PC-3 (cell line): ENCODE results near the gene COX10. TPM values are rescaled to one million over a fixed set of nuclear protein-coding genes. Genes with fewer than 3 reads are reported as not detected.

Source experiments
- ATAC-seq: fragments of 200-7000 bp; cut with Tn5 transposase; 2 replicates; pipeline ENCODE4 v1.9.1; 2020; ENCODE audit warnings: mild to moderate bottlenecking, moderate library complexity
- BruUV-seq: library from RNA; stranded (reverse); fragments of 400-500 nt; replicated peaks from 2 replicates; lab custom pipeline; 2021; lab: Mats Ljungman, UMichigan
- CTCF ChIA-PET: fragments of 300-600 bp; sonication (Branson Sonifier 250); formaldehyde crosslinking; loops from one replicate; lab custom pipeline; 2022; ENCODE audit warnings: antibody characterized with exemption; lab: Charles Lee
- POLR2A ChIA-PET: fragments of 300-600 bp; sonication (Branson Sonifier 250); formaldehyde crosslinking; loops from one replicate; lab custom pipeline; 2022; ENCODE audit warnings: antibody characterized with exemption; ENCODE audit not compliant: unreplicated experiment; lab: Charles Lee
- DNase-seq: peaks from one replicate; pipeline ENCODE4 v3.0.0-alpha.2; 2015
- H2AFZ ChIP-seq: fragments of 300-600 bp; sonication (generic); 2 replicates; pipeline ENCODE4 v1.6.0; 2016; ENCODE audit warnings: antibody characterized with exemption, low read length
- H3F3A ChIP-seq: fragments of 300-600 bp; sonication (generic); one replicate; pipeline ENCODE4 v1.6.0; 2017; ENCODE audit warnings: antibody characterized with exemption, low read length, control low read depth, mild to moderate bottlenecking; ENCODE audit not compliant: unreplicated experiment
- H3K27ac ChIP-seq: fragments of 300-600 bp; sonication (generic); 2 replicates; pipeline ENCODE4 v1.5.1; 2016; ENCODE audit warnings: mild to moderate bottlenecking, low read length
- H3K27me3 ChIP-seq: fragments of 300-600 bp; sonication (generic); 2 replicates; pipeline ENCODE4 v1.6.1; 2016; ENCODE audit warnings: low read length, mixed read lengths
- H3K36me3 ChIP-seq: fragments of 300-600 bp; sonication (generic); 2 replicates; pipeline ENCODE4 v1.6.1; 2016; ENCODE audit warnings: low read depth, mixed run types, low read length, mixed read lengths
- H3K4me1 ChIP-seq: fragments of 300-600 bp; sonication (generic); 2 replicates; pipeline ENCODE4 v1.5.1; 2016; ENCODE audit warnings: low read length; ENCODE audit not compliant: insufficient read depth
- H3K4me2 ChIP-seq: fragments of 300-600 bp; sonication (generic); 2 replicates; pipeline ENCODE4 v1.6.0; 2016; ENCODE audit warnings: low read length
- H3K4me3 ChIP-seq: fragments of 300-600 bp; sonication (generic); 2 replicates; pipeline ENCODE4 v1.5.1; 2016; ENCODE audit warnings: mild to moderate bottlenecking, low read length, mixed read lengths
- H3K79me2 ChIP-seq: fragments of 300-600 bp; sonication (generic); 2 replicates; pipeline ENCODE4 v1.6.1; 2017; ENCODE audit warnings: low read length, mixed read lengths
- H3K9ac ChIP-seq: fragments of 300-600 bp; sonication (generic); 2 replicates; pipeline ENCODE4 v1.6.0; 2016; ENCODE audit warnings: mild to moderate bottlenecking, low read length
- H3K9me2 ChIP-seq: fragments of 300-600 bp; sonication (generic); replicated peaks from 2 replicates; pipeline ENCODE4 v1.6.1; 2016; ENCODE audit warnings: mixed run types, low read length, mixed read lengths
- H3K9me3 ChIP-seq: fragments of 300-600 bp; sonication (generic); 2 replicates; pipeline ENCODE4 v1.6.1; 2016; ENCODE audit warnings: low read length, mixed read lengths
- H4K20me1 ChIP-seq: fragments of 300-600 bp; sonication (generic); 2 replicates; pipeline ENCODE4 v1.6.1; 2016; ENCODE audit warnings: low read length, mixed read lengths
- EZH2 ChIP-seq: fragments of 300-600 bp; sonication (generic); IDR thresholded peaks from one replicate; pipeline ENCODE4 v1.6.1; 2017; ENCODE audit warnings: antibody characterized with exemption, mild to moderate bottlenecking, low read length; ENCODE audit not compliant: unreplicated experiment
- EZH2phosphoT487 ChIP-seq: fragments of 300-600 bp; sonication (generic); IDR thresholded peaks from 2 replicates; pipeline ENCODE4 v1.6.1; 2018; ENCODE audit warnings: mild to moderate bottlenecking, antibody characterized with exemption, low read length, borderline replicate concordance
- intact Hi-C: fragments of 100-400 bp; cut with micrococcal nuclease; formaldehyde crosslinking; loops from 2 replicates; pipeline ENCODE4 v1.9.0; 2023
- total RNA-seq: library from RNA; depleted of rRNA; stranded (reverse); fragments of >200 nt; gene quantifications from 2 replicates; pipeline ENCODE4 v1.2.3, GENCODE V29; 2014
- TF ChIP-seq, protein P1 (sequence below): fragments of 300-600 bp; sonication (generic); conservative IDR thresholded peaks from 2 replicates; pipeline ENCODE4 v1.5.1; 2017; ENCODE audit warnings: antibody characterized with exemption, low read depth, mild to moderate bottlenecking, low read length

Gene COX10
- total RNA-seq, 1 experiment from 2014 or later, result 34.7 TPM

GRCh38 chr17:14095631-14096030 lies 26.3 kb downstream of the COX10 start:
- BruUV-seq, result no TSS peak
- no peak overlapping the region for H2AFZ ChIP-seq
- no peaks in the 10 kb centered on the region for H3K9me3 ChIP-seq
- ChIA-PET POLR2A (no interaction called here), CTCF (no interaction called here)
- peaks cover 12% of the 10 kb centered on the region for H4K20me1 ChIP-seq
- no peak for ATAC-seq
- no peak overlapping the region for H3K27ac ChIP-seq
- intact Hi-C loops, result no loop called here
- no peaks in the 10 kb centered on the region for H3K36me3 ChIP-seq
- H3K9ac ChIP-seq, result no peak overlapping the region
- peaks cover 15% of the 10 kb centered on the region for H3K4me1 ChIP-seq
- H3K9me2 ChIP-seq, result no peaks in the 10 kb centered on the region
- TF ChIP-seq, protein P1, sequence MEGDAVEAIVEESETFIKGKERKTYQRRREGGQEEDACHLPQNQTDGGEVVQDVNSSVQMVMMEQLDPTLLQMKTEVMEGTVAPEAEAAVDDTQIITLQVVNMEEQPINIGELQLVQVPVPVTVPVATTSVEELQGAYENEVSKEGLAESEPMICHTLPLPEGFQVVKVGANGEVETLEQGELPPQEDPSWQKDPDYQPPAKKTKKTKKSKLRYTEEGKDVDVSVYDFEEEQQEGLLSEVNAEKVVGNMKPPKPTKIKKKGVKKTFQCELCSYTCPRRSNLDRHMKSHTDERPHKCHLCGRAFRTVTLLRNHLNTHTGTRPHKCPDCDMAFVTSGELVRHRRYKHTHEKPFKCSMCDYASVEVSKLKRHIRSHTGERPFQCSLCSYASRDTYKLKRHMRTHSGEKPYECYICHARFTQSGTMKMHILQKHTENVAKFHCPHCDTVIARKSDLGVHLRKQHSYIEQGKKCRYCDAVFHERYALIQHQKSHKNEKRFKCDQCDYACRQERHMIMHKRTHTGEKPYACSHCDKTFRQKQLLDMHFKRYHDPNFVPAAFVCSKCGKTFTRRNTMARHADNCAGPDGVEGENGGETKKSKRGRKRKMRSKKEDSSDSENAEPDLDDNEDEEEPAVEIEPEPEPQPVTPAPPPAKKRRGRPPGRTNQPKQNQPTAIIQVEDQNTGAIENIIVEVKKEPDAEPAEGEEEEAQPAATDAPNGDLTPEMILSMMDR, result no peak
- TF ChIP-seq EZH2phosphoT487, result no peak
- TF ChIP-seq EZH2, result no peak
- no peaks in the 10 kb centered on the region for H3F3A ChIP-seq
- H3K79me2 ChIP-seq, result peaks cover 66% of the 10 kb centered on the region
- H3K4me3 ChIP-seq, result no peak overlapping the region
- no peak overlapping the region for H3K4me2 ChIP-seq
- H3K27me3 ChIP-seq, result no peaks in the 10 kb centered on the region
- no peak for DNase-seq

- no peak overlapping the region for H2AFZ ChIP-seq
- no peak overlapping the region for H3K27ac ChIP-seq
- ChIA-PET POLR2A (no interaction called here), CTCF (no interaction called here)
- no peaks in the 10 kb centered on the region for H3F3A ChIP-seq
- no TSS peak for BruUV-seq
- DNase-seq (peak; percentile 78), ATAC-seq (no peak)
- no peak overlapping the region for H3K9ac ChIP-seq
- peaks cover 15% of the 10 kb centered on the region for H3K4me1 ChIP-seq
- no peaks in the 10 kb centered on the region for H3K9me2 ChIP-seq
- no peaks in the 10 kb centered on the region for H3K9me3 ChIP-seq
- intact Hi-C loops, result no loop called here
- no peaks in the 10 kb centered on the region for H3K27me3 ChIP-seq
- no peak overlapping the region for H3K4me3 ChIP-seq
- peaks cover 49% of the 10 kb centered on the region for H3K79me2 ChIP-seq
- no peaks in the 10 kb centered on the region for H3K36me3 ChIP-seq
- TF ChIP-seq, protein P1, result no peak
- TF ChIP-seq EZH2phosphoT487 (no peak), EZH2 (no peak)
- H3K4me2 ChIP-seq, result no peak overlapping the region
- peaks cover 12% of the 10 kb centered on the region for H4K20me1 ChIP-seq
Measured at GRCh38 chr17:14098246-14098645, 28.9 kb downstream of the COX10 start.

- H3K36me3 ChIP-seq, result peaks cover 3% of the 10 kb centered on the region; the same call in 1 of the 2 replicates
- H3K27me3 ChIP-seq, result no peaks in the 10 kb centered on the region
- peaks cover 15% of the 10 kb centered on the region for H3K4me1 ChIP-seq
- H4K20me1 ChIP-seq, result peaks cover 7% of the 10 kb centered on the region; the same call in 1 of the 2 replicates
- H3K27ac ChIP-seq, result no peak overlapping the region
- no peak overlapping the region for H3K4me2 ChIP-seq
- H3K4me3 ChIP-seq, result no peak overlapping the region
- TF ChIP-seq, protein P1, result no peak
- TF ChIP-seq EZH2, result no peak
- no peak for TF ChIP-seq EZH2phosphoT487
- no peak overlapping the region for H3K9ac ChIP-seq
- peaks cover 19% of the 10 kb centered on the region for H3K79me2 ChIP-seq
- H3K9me3 ChIP-seq, result no peaks in the 10 kb centered on the region
- POLR2A ChIA-PET, result no interaction called here
- intact Hi-C loops, result no loop called here
- ATAC-seq, result no peak
- DNase-seq, result no peak
- no peaks in the 10 kb centered on the region for H3K9me2 ChIP-seq
- CTCF ChIA-PET, result no interaction called here
- BruUV-seq, result no TSS peak
- H2AFZ ChIP-seq, result no peak overlapping the region
- H3F3A ChIP-seq, result no peaks in the 10 kb centered on the region
Measured at GRCh38 chr17:14101976-14102375, 32.7 kb downstream of the COX10 start.
